HAP-1 (cell line): ENCODE measurements around the gene PTTG1IP.
A peak's percentile ranks its signal among the peaks of the same experiment; 100 is the strongest.

Experiments
- DNase-seq, 2 experiments: peaks; one replicate each; pipeline ENCODE4 v3.0.0-alpha.2; 2016 to 2020; ENCODE audit warnings: low spot score in 2 of 2
- H3K27me3 ChIP-seq: fragments of 250-450 bp; sonication (Bioruptor Pico); 2 replicates; pipeline ENCODE4 v1.5.1; 2020; ENCODE audit warnings: low read depth, mild to moderate bottlenecking, moderate library complexity
- H3K36me3 ChIP-seq: fragments of 250-450 bp; sonication (Bioruptor Pico); replicated peaks from 2 replicates; pipeline ENCODE4 v1.5.1; 2020; ENCODE audit warnings: mild to moderate bottlenecking
- H3K4me1 ChIP-seq: fragments of 250-450 bp; sonication (Bioruptor Pico); 2 replicates; pipeline ENCODE4 v1.5.1; 2020; ENCODE audit warnings: mild to moderate bottlenecking
- H3K4me3 ChIP-seq: fragments of 250-450 bp; sonication (Bioruptor Pico); 2 replicates; pipeline ENCODE4 v1.5.1; 2020; ENCODE audit warnings: mild to moderate bottlenecking, moderate library complexity
- H3K9me3 ChIP-seq: fragments of 250-450 bp; sonication (Bioruptor Pico); 2 replicates; pipeline ENCODE4 v1.5.1; 2020; ENCODE audit warnings: mild to moderate bottlenecking, moderate library complexity
- in situ Hi-C: fragments of 300-500 bp; cut with MboI; formaldehyde crosslinking; loops from 3 replicates; pipeline ENCODE4 v1.14.3; 2020; ENCODE audit warnings: low sequenced_read_pairs, inconsistent platforms, mixed read lengths

Gene PTTG1IP

DNA sequence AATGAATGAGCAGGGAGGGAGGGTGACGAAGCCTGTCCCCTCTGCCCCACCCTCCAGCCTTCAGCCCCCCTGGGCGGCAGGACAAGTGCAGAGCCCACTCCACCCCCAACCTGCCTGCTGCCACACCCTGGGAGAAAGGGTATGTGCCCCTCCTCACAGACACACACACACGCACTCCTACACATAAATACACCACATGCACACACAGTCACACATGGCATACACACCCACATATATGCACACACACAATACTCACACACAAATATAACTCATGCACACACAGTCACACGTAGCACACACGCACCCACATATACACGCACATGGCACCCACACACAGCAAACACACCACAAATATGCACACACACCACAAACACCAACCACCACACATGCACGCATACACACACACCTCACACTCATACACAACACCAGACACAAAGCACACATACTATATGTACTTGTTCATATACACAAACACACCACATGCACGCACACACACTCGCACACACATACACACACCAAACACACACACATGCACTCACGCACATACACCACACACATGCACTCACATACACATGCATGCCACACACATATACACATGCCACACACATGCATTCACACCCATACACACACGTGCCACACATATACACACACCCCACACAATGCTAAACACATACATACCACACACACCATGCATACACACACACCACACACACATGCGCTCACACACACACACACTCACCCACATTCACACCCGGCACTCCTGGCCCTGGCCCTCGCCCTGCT, 30.8 kb upstream of the PTTG1IP start:
- no peaks in the 10 kb centered on the region for H3K36me3 ChIP-seq
- H3K4me3 ChIP-seq: no peak overlapping the region
- in situ Hi-C loops: no loop called here
- H3K27me3 ChIP-seq: peaks cover 8% of the 10 kb centered on the region
- H3K4me1 ChIP-seq: no peaks in the 10 kb centered on the region
- no peak for DNase-seq
- H3K9me3 ChIP-seq: no peaks in the 10 kb centered on the region

DNA sequence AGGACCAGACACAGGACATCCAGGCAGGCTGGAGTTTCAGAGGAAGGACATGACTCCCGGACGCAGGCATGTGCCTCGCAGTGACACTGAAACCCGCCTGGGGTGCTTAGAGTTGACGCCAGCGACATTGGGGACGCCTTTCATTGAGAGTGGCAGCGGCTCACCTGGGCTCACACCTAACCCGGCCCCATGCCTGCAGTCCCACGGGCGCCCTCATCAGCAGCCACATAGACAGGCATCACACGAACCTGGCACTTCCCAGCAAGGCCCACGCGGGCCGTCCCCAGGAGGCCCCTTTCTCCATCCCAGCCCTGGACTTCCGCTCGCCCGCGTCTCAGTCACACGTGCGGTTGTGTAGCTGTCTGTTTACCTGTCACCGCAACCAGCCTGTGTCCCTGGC, 30.2 kb upstream of the PTTG1IP start:
- in situ Hi-C loops: no loop called here
- H3K9me3 ChIP-seq: no peaks in the 10 kb centered on the region
- peaks cover 8% of the 10 kb centered on the region for H3K27me3 ChIP-seq
- no peaks in the 10 kb centered on the region for H3K4me1 ChIP-seq
- no peaks in the 10 kb centered on the region for H3K36me3 ChIP-seq
- DNase-seq: no peak
- H3K4me3 ChIP-seq: no peak overlapping the region

DNA sequence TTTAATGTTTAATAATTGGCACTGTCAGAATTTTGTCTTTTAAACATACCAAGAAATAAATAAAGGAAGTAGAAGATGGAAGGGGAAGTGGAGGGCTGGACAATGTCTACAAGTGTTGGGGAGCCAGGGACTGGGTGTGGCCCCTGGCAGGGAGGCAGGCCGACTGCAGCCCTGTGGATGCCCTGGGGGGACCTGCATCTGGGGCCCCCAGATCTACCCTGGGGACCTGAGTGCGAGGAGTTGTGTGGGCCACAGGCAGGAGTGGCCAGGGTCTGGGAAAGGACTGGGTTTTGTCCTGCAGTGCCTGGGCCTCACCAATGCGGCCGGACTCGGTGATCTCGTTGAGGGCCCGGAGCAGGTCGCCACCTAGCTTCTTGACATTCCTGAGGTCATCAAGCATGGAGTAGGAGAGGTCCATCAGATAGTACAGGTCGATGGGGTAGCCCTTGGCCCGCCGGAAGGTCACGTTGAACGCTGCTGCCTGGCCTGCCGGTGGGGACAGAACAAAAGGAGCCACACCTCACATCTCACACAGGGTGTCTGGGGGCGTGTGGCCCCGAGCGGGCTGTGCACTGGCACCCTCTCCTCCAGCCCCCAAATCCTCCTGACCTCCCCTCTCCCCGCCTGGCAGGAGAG, 29.7 kb upstream of the PTTG1IP start:
- H3K9me3 ChIP-seq: no peaks in the 10 kb centered on the region
- H3K4me3 ChIP-seq: no peak overlapping the region
- H3K27me3 ChIP-seq: peaks cover 8% of the 10 kb centered on the region; the same call in 1 of the 2 replicates
- H3K4me1 ChIP-seq: no peaks in the 10 kb centered on the region
- in situ Hi-C loops: no loop called here
- no peak for DNase-seq
- H3K36me3 ChIP-seq: no peaks in the 10 kb centered on the region

DNA sequence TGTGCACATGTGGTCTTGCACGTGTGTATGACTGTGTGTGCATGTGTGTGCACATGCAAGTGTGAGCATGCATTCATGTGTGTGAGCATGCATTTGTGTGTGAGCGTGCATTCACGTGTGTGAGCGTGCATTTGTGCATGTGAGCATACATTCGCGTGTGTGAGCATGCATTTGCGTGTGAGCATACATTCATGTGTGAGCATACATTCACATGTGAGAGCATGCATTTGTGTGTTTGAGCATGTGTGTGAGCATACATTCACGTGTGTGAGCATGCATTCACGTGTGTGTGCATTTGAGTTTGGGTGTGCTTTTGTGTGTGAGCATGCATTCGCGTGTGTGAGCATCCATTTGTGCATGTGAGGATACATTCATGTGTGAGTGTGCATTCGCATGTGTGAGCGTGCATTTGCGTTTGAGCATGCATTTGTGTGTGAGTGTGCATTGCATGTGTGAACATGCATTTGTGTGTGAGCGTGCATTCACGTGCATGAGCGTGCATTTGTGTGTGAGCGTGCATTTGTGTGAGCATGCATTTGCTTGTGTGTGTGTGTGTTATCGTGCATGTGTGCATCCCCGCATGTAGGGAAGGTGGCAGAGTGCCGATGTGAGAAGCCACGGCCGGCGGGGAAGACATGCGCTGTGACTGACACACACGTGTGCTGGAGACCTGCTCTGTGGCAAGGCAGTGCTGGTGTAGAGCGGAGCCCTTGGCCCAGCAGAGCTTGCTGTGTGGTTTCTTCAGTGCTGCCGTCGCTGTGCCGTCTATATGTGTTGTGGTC, 29.0 kb upstream of the PTTG1IP start:
- H3K27me3 ChIP-seq: 0 out of 2 replicates have a peak, but pooled peaks cover 4% of the 10 kb centered on the region
- no peak for DNase-seq
- in situ Hi-C loops: no loop called here
- H3K36me3 ChIP-seq: no peaks in the 10 kb centered on the region
- H3K9me3 ChIP-seq: no peaks in the 10 kb centered on the region
- no peak overlapping the region for H3K4me3 ChIP-seq
- no peaks in the 10 kb centered on the region for H3K4me1 ChIP-seq

DNA sequence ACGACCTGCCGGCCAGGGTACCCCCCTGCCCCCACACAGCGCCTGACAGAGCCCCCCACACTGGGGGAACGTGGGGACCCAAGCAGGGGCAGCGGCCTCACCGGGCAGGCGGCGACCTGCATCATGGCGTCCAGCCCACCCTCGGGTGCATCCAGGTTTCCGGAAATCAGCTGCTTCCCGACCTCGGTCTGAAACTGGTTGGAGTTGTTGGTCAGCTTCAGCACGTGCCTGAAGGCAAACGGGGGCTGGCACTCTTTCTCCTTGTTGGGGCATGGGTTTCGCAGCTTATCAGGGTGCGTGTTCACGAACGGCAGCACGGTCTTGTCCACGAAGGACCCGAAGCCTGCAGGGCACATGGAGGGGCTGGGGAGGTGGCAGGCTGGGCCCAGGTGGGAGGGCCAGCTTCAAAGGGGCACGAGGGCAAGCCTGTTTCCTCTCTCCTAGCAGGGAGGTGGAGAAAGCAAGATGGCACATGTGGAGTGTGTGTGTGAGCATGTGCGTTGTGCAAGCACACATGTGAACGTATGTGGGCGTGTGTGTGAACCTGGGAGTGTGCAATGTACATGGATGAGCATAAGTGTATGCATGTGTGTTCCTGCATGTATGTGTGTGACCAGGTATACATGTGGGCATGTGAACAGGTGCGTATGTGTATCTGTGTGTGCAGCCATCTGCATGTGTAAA, 28.0 kb upstream of the PTTG1IP start:
- H3K27me3 ChIP-seq: no peaks in the 10 kb centered on the region
- H3K4me1 ChIP-seq: no peaks in the 10 kb centered on the region
- H3K36me3 ChIP-seq: no peaks in the 10 kb centered on the region
- no peaks in the 10 kb centered on the region for H3K9me3 ChIP-seq
- in situ Hi-C loops: no loop called here
- no peak overlapping the region for H3K4me3 ChIP-seq
- DNase-seq: no peak

DNA sequence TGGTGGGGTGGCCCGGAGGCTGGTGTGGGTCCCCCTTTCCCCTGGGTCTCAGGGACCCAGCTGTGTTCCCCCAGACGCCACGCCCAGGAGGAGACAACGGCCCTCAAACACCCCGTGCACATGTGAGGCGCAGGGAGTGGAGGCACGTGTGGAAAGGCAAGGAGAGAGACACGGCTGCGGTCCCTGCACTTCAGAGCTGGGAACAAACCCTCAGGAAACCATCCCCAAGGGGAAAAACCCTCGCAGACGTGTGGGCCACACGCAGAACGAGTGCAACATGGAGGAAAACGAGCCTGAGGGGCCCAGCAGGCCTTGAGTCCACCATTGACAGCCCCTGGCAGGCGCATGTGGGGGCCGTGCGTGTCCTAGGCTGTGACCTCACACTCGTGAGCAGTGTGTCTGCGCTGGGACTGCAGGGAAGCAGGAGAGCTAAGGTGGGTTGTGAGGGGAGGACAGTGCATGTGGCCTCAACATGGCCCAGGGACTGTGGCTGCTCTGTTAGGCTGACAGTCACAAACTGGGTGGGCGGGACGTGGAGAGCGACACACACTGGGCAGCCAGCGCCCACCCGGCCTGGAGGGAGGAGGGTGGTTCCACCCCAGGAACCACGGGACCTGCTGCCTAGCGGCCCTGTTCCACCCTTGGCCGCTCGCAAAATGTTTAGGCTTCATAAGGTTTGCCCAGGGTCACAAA, 27.2 kb upstream of the PTTG1IP start:
- Histone ChIP-seq H3K9me3 (no peaks in the 10 kb centered on the region), H3K36me3 (no peaks in the 10 kb centered on the region), H3K4me3 (no peak overlapping the region), H3K27me3 (no peaks in the 10 kb centered on the region), H3K4me1 (no peaks in the 10 kb centered on the region)
- DNase-seq: no peak
- in situ Hi-C loops: no loop called here

DNA sequence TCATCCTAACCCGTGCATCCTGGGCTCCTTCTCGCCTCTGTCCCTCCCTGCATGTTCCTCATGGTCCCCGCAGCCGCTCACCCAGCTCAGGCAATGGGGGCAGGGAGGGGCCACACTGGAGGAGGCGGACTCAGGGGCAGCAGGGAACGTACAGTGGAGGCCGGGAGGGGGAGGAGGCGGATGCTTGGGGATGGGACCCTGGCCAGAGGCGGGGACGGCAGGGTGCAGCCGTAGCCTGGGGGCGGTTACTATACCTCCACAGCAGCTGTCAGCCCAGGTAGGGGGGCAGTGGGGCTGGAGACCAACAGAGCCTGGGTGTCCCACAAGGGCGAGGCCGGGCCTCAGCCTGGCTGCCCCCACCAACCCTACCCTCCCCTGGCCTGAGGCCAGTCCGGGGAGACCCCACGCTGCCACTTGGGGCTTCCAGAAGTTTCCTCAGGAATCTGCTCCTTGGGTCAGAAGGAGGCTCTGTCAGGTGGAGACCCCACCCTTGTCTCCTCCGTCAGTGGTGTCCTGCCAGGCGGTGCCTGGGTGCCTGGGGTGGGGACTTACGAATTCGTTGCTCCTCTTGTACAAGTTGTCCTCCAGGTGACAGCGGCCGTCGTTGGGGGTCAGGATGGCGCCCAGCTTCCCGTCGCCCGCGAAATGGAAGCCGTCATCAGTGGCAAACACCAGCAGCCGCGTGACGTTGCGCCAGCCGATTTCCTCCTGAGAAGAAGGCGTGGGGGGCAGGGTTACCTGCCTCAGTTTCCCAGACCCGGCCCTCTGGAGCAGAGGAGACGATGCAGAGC, 26.5 kb upstream of the PTTG1IP start:
- no peaks in the 10 kb centered on the region for H3K4me1 ChIP-seq
- no peak for DNase-seq
- H3K4me3 ChIP-seq: no peak overlapping the region
- no peaks in the 10 kb centered on the region for H3K36me3 ChIP-seq
- in situ Hi-C loops: no loop called here
- no peaks in the 10 kb centered on the region for H3K27me3 ChIP-seq
- no peaks in the 10 kb centered on the region for H3K9me3 ChIP-seq

DNA sequence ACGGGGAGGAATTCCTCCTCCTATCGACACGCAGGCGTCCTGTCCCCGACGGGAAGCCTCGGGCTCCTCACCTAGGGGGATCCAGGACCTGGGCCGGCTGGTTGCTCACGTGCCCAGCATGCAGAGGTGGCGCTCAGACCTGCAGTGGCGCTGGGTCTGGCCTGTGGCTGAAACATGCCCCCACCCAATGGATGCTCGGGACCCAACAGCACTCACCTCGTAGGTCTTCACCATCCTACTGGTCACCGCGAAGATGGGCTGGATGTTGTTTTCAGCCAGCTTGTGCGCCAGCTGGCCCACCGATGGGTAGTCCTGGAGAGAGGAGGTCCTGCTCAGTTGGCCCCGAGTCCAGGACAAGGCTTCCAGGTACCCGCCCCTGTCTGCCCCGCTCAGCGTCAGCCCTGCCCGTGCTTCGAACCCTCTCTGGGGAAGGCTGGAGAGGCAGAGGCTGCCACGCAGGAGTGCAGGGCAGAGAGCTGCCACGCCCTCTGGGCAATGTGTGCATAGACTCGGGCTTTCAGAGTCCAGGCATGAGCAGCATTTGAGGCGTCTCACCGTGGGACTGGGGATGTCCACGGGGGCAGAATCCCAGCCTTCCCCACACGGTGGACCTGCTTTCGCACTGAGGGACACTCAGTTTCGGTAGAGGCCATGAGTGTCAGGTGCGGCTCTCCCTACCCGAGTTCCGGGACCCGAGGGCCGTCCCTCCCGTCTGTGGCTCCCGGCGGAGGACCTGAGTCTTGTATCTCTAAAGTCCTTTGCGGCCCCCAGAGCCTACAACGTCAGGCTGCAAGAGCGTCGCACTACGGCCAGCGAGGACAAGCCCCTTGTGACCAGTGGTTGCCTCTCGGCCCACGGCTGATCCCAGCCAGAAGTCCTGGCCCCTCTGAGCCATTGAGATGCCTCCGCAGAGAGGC, 25.6 kb upstream of the PTTG1IP start:
- no peaks in the 10 kb centered on the region for H3K4me1 ChIP-seq
- DNase-seq: no peak
- no peaks in the 10 kb centered on the region for H3K27me3 ChIP-seq
- in situ Hi-C loops: no loop called here
- no peaks in the 10 kb centered on the region for H3K9me3 ChIP-seq
- H3K36me3 ChIP-seq: no peaks in the 10 kb centered on the region
- no peak overlapping the region for H3K4me3 ChIP-seq

DNA sequence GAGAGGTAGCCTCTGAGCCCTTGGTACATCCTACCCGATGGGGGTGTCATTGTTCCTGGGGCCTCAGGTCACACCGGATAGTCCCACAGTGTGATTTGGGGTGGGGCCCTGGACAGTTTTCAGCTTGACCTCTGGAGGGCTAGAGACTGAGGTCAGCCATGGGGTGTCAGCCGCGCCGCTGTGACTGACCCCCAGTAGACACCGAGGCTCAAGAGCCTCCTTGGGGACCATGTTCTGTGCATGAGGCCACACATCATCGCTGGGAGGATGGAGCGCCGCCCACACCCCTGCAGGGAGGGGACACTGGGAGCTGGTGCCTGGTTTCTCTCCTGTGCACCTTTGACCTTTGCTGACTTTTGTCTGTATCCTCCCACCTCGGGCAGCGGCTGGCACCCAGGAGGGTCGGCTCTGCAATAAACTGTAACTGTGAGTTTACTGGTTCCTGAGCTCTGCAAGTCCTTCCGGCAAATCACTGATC, 24.6 kb upstream of the PTTG1IP start:
- no peaks in the 10 kb centered on the region for H3K36me3 ChIP-seq
- H3K9me3 ChIP-seq: no peaks in the 10 kb centered on the region
- no peaks in the 10 kb centered on the region for H3K4me1 ChIP-seq
- in situ Hi-C loops: no loop called here
- DNase-seq: no peak
- H3K4me3 ChIP-seq: no peak overlapping the region
- H3K27me3 ChIP-seq: peaks cover 6% of the 10 kb centered on the region; the same call in 1 of the 2 replicates

DNA sequence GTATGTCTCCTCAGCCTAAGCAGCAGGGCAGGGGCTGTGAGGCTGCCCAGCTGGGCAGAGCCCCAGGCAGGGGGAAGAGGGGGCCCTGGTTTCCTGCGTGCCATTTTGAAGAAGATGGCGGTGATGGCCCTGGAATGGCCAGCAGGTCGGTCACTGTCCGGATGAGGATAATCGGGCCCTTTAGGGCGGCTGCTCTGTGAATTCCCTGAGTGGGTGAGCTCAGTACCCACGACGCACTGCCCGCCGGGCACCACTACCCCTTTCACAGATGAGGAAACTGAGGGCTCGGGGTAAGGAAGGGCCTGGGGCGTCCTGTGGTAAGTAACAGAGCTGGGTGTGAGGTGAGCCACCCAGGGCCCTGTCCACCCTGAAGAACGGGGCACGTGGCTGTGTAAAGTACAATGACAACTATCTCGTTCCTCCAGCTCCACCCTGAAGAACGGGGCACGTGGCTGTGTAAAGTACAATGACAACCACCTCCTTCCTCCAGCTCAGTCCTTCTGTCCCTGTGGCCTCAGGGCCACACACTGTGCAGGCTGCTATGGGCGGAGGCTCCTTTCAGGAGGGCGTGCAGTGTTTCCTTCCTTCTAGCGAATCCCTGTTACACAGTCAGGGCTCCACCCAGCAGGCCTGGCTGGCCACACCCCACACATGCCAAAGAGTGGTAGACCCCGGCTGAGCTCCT, 24.0 kb upstream of the PTTG1IP start:
- H3K36me3 ChIP-seq: no peaks in the 10 kb centered on the region
- peak in 1 of 2 experiments; percentile 54 for DNase-seq

DNA sequence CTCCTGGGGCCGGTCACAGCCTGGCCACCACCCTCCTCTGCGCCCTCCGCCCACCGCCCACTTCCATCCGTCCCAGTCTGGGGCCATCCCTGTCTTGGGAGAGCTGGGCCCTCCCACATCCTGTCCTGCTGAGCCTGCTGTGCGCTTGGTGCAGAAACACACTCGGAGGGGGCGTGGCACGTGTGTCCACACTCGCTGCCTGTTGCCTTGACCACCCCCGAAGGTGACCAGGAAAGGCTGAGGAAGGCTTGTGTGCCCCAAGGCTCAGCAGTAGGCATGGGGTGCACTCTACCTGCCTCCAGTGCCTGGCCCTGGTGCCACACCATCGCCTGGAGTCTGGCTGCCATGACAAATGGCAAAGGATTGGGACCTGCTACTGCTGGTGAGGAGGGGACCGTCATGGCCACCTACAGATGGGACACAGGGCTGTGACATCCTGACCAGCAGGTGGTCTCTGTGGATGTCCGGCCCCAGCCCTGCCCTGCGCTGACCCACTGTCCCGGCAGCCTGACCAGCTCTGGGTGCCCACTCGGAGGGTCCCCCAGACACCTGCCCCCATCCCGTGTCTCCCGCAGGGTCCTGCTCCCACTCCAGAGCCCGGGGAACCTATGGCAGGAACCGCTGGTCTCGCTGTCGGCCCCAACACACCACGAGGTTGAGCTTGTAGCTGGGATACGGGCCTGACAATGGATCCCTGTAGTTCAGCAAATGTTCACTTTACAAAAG, 23.2 kb upstream of the PTTG1IP start:
- Histone ChIP-seq H3K36me3 (no peaks in the 10 kb centered on the region), H3K4me1 (no peaks in the 10 kb centered on the region), H3K4me3 (no peak overlapping the region), H3K27me3 (peaks cover 6% of the 10 kb centered on the region; the same call in 1 of the 2 replicates), H3K9me3 (no peaks in the 10 kb centered on the region)
- no peak for DNase-seq
- in situ Hi-C loops: no loop called here

More for the DNA sequence above, 24.0 kb upstream of the PTTG1IP start:
- in situ Hi-C loops: no loop called here
- H3K27me3 ChIP-seq: peaks cover 6% of the 10 kb centered on the region; the same call in 1 of the 2 replicates
- H3K9me3 ChIP-seq: no peaks in the 10 kb centered on the region
- no peaks in the 10 kb centered on the region for H3K4me1 ChIP-seq
- H3K4me3 ChIP-seq: no peak overlapping the region
